Measurements from ENCODE around the gene ITGB1BP1. TPM values are rescaled to one million over a fixed set of nuclear protein-coding genes. Genes with fewer than 3 reads are reported as not detected.

ITGB1BP1 gene
- total and polyA plus RNA-seq, 2 of the 13 experiments (the other 11 are each of a cell fraction or from before 2014, with no cell fraction given), result 106 to 108 TPM

DNA sequence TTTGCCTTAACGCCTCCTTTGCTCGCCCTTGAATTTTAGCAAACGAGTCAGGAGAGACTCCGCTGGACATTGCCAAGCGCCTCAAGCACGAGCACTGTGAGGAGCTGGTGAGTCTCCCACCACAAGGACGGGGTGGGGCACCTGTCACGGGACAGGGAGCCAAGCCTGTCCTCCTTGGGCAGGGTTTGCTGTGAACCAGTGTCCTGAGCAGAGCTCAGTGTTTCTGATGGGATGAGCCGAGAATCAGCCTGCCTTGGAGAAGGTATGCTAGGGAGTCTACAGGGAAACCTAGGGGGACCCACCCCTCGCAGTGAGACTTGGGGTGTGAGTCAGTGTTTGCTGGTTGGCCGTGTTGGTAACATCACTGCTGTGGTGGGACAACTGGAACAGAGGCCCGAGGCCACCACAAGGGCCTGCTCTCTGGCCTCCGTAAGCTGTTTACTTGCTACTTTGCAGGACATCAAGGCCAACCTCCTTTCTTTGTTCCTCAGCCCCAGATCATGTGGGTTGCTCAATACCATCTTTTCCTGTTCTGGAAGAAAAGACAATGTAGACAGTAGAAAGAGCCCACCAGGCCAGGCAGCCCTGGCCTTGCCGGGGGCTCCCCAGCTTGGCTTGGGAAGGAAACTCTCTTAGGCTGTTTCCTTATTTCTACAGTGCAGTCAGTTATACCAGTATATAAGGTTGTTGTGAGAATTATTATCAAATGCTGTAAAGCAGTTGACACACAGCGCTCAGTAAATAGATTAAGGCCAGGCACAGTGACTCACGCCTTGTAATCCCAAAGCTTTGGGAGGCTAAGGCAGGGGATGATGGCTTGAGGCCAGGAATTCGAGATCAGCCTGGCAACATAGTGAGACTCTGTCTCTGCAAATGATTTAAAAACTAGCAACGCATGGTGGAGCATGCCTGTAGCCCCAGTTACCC lies 42.4 kb downstream of the ITGB1BP1 start (continued):
- no peak; the same call in 1 of the 2 replicates for TF ChIP-seq CHD4 (IDR thresholded peaks at IDR 0.05; ENCODE audit: borderline replicate concordance, low read length)
- no peak for TF ChIP-seq HOXA7 (CRISPR knock-in tag; IDR thresholded peaks at IDR 0.05)
- no peak for TF ChIP-seq TSC22D2 (CRISPR knock-in tag; IDR thresholded peaks at IDR 0.05; ENCODE audit: borderline replicate concordance)
- no peak for TF ChIP-seq HNRNPL (IDR thresholded peaks at IDR 0.05; ENCODE audit: low read depth, low read length)
- peak; percentile 64; the same call in 1 of the 2 replicates for TF ChIP-seq JUND (CRISPR knock-in tag; IDR thresholded peaks at IDR 0.05)
- TF ChIP-seq, protein P1, sequence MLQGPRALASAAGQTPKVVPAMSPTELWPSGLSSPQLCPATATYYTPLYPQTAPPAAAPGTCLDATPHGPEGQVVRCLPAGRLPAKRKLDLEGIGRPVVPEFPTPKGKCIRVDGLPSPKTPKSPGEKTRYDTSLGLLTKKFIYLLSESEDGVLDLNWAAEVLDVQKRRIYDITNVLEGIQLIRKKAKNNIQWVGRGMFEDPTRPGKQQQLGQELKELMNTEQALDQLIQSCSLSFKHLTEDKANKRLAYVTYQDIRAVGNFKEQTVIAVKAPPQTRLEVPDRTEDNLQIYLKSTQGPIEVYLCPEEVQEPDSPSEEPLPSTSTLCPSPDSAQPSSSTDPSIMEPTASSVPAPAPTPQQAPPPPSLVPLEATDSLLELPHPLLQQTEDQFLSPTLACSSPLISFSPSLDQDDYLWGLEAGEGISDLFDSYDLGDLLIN (CRISPR knock-in tag; IDR thresholded peaks at IDR 0.05; ENCODE audit: borderline replicate concordance), result no peak
- TF ChIP-seq RBFOX2 (IDR thresholded peaks at IDR 0.05; ENCODE audit: low read depth, low read length), result no peak
- TF ChIP-seq BRF2 (CRISPR knock-in tag; IDR thresholded peaks at IDR 0.05), result no peak
- TF ChIP-seq EED (CRISPR knock-in tag; IDR thresholded peaks at IDR 0.05), result no peak; the same call in 1 of the 2 replicates
- TF ChIP-seq, protein P2, sequence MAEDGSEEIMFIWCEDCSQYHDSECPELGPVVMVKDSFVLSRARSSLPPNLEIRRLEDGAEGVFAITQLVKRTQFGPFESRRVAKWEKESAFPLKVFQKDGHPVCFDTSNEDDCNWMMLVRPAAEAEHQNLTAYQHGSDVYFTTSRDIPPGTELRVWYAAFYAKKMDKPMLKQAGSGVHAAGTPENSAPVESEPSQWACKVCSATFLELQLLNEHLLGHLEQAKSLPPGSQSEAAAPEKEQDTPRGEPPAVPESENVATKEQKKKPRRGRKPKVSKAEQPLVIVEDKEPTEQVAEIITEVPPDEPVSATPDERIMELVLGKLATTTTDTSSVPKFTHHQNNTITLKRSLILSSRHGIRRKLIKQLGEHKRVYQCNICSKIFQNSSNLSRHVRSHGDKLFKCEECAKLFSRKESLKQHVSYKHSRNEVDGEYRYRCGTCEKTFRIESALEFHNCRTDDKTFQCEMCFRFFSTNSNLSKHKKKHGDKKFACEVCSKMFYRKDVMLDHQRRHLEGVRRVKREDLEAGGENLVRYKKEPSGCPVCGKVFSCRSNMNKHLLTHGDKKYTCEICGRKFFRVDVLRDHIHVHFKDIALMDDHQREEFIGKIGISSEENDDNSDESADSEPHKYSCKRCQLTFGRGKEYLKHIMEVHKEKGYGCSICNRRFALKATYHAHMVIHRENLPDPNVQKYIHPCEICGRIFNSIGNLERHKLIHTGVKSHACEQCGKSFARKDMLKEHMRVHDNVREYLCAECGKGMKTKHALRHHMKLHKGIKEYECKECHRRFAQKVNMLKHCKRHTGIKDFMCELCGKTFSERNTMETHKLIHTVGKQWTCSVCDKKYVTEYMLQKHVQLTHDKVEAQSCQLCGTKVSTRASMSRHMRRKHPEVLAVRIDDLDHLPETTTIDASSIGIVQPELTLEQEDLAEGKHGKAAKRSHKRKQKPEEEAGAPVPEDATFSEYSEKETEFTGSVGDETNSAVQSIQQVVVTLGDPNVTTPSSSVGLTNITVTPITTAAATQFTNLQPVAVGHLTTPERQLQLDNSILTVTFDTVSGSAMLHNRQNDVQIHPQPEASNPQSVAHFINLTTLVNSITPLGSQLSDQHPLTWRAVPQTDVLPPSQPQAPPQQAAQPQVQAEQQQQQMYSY (CRISPR knock-in tag; IDR thresholded peaks at IDR 0.05), result no peak
- peak; percentile 61 for TF ChIP-seq TEAD3 (CRISPR knock-in tag; optimal IDR thresholded peaks at IDR 0.05; ENCODE audit: borderline replicate concordance)
- peak; percentile 77; the same call in 1 of the 2 replicates for TF ChIP-seq ELF3 (CRISPR knock-in tag; IDR thresholded peaks at IDR 0.05)
- TF ChIP-seq SP2 (CRISPR knock-in tag; IDR thresholded peaks at IDR 0.05), result no peak
- no peak for TF ChIP-seq BCLAF1 (IDR thresholded peaks at IDR 0.05)
- TF ChIP-seq ZNF326 (CRISPR knock-in tag; IDR thresholded peaks at IDR 0.05; ENCODE audit: borderline replicate concordance), result no peak
- TF ChIP-seq PATZ1 (CRISPR knock-in tag; IDR thresholded peaks at IDR 0.05), result peak; percentile 54
- no peak for TF ChIP-seq REL (CRISPR knock-in tag; conservative IDR thresholded peaks at IDR 0.05)
- no peak for TF ChIP-seq MIXL1 (CRISPR knock-in tag; IDR thresholded peaks at IDR 0.05)

Measured in HepG2 (cell line).